HepG2 (cell line): ENCODE measurements around the gene CENPB. TPM values are rescaled to one million over a fixed set of nuclear protein-coding genes. Genes with fewer than 3 reads are reported as not detected.
A peak's percentile ranks its signal among the peaks of the same experiment; 100 is the strongest.

Source experiments
- DR1 ChIP-seq: sonication (generic); formaldehyde crosslinking; IDR thresholded peaks from 2 replicates; pipeline ENCODE4 v1.8.0; 2021; ENCODE audit warnings: mild to moderate bottlenecking, missing genetic modification reagents, inconsistent platforms
- ESRRA ChIP-seq: sonication (generic); formaldehyde crosslinking; IDR thresholded peaks from 2 replicates; pipeline ENCODE4 v1.5.1; 2020; ENCODE audit warnings: mild to moderate bottlenecking, low read depth, missing genetic modification reagents
- HDAC6 ChIP-seq: fragments of 200-600 bp; sonication (generic); IDR thresholded peaks from 2 replicates; pipeline ENCODE4 v1.7.0; 2017; ENCODE audit warnings: mild to moderate bottlenecking, antibody characterized with exemption, low read length, low read depth
- HOXD1 ChIP-seq: sonication (generic); formaldehyde crosslinking; IDR thresholded peaks from 2 replicates; pipeline ENCODE4 v1.5.0; 2020; ENCODE audit warnings: missing genetic modification reagents
- NR2F1 ChIP-seq, 2 experiments: fragments of 450-650 bp in 1 of 2; formaldehyde crosslinking in 1 of 2; IDR thresholded peaks; 2 replicates each; pipeline versions ENCODE4 v1.5.0 to v1.6.1; 2016 to 2020; ENCODE audit warnings: mild to moderate bottlenecking in 1 of 2, missing compliant biosample characterization in 1 of 2, missing genetic modification reagents in 1 of 2, moderate library complexity in 1 of 2
- TBP ChIP-seq: sonication (generic); formaldehyde crosslinking; IDR thresholded peaks from 2 replicates; pipeline ENCODE4 v1.5.0; 2020; ENCODE audit warnings: missing genetic modification reagents
- YEATS4 ChIP-seq: sonication (generic); formaldehyde crosslinking; IDR thresholded peaks from 2 replicates; pipeline ENCODE4 v1.4.0; 2020; ENCODE audit warnings: missing genetic modification reagents, borderline replicate concordance
- ZEB1 ChIP-seq: IDR thresholded peaks from 2 replicates; pipeline ENCODE4 v1.6.1; 2012; ENCODE audit warnings: mild to moderate bottlenecking, low read depth, inconsistent platforms; ENCODE audit not compliant: insufficient replicate concordance
- ZNF326 ChIP-seq: sonication (generic); formaldehyde crosslinking; IDR thresholded peaks from 2 replicates; pipeline ENCODE4 v1.4.0; 2020; ENCODE audit warnings: missing genetic modification reagents, borderline replicate concordance
- ZNF558 ChIP-seq: sonication (generic); formaldehyde crosslinking; IDR thresholded peaks from 2 replicates; pipeline ENCODE4 v1.9.0; 2022; ENCODE audit warnings: mild to moderate bottlenecking, missing genetic modification reagents, borderline replicate concordance
- ZNF777 ChIP-seq: sonication (generic); formaldehyde crosslinking; IDR thresholded peaks from 2 replicates; pipeline ENCODE4 v1.4.0; 2020; ENCODE audit warnings: missing genetic modification reagents
- polyA plus RNA-seq, 8 experiments: library from polyadenylated mRNA; depleted of rRNA in 3 of 8; stranded (reverse) in 7 of 8; unstranded in 1 of 8; fragments of >200 nt; fragmentation: Illumina TruSeq in 4 of 8; extraction: Trizol in 4 of 8; gene quantifications; 2 replicates each; pipeline versions ENCODE4 v1.2.1 to v1.2.3, GENCODE V29; 2011 to 2016; ENCODE audit warnings: low read depth in 4 of 8, missing spikeins in 1 of 8, mixed read lengths in 1 of 8; ENCODE audit not compliant: insufficient read depth in 1 of 8
- total RNA-seq, 5 experiments: library from RNA; depleted of rRNA; stranded (reverse); fragments of >200 nt; fragmentation: Illumina TruSeq; extraction: Trizol; gene quantifications; 2 replicates each; pipeline ENCODE4 v1.2.3, GENCODE V29; 2016; ENCODE audit warnings: low read depth in 1 of 5
- TF ChIP-seq, protein P1 (sequence below): sonication (generic); formaldehyde crosslinking; IDR thresholded peaks from 2 replicates; pipeline ENCODE4 v1.4.0; 2020; ENCODE audit warnings: mild to moderate bottlenecking, missing genetic modification reagents
- TF ChIP-seq, protein P2 (sequence below): sonication (generic); formaldehyde crosslinking; IDR thresholded peaks from 2 replicates; pipeline ENCODE4 v1.8.0; 2022; ENCODE audit warnings: mild to moderate bottlenecking, missing genetic modification reagents, moderate library complexity
- TF ChIP-seq, protein P3 (sequence below): sonication (generic); formaldehyde crosslinking; IDR thresholded peaks from 2 replicates; pipeline ENCODE4 v1.4.0; 2020; ENCODE audit warnings: missing genetic modification reagents
- TF ChIP-seq, protein P4 (sequence below): IDR thresholded peaks from 2 replicates; pipeline ENCODE4 v1.6.1; 2016; ENCODE audit warnings: mild to moderate bottlenecking
- TF ChIP-seq, protein P5 (sequence below): sonication (generic); formaldehyde crosslinking; IDR thresholded peaks from 2 replicates; pipeline ENCODE4 v1.4.0; 2020; ENCODE audit warnings: missing genetic modification reagents, low read depth, mild to moderate bottlenecking, borderline replicate concordance

CENPB gene
- total and polyA plus RNA-seq, 2 of the 13 experiments (the other 11 are each of a cell fraction or from before 2014, with no cell fraction given), result 10.4 to 54.5 TPM

DNA sequence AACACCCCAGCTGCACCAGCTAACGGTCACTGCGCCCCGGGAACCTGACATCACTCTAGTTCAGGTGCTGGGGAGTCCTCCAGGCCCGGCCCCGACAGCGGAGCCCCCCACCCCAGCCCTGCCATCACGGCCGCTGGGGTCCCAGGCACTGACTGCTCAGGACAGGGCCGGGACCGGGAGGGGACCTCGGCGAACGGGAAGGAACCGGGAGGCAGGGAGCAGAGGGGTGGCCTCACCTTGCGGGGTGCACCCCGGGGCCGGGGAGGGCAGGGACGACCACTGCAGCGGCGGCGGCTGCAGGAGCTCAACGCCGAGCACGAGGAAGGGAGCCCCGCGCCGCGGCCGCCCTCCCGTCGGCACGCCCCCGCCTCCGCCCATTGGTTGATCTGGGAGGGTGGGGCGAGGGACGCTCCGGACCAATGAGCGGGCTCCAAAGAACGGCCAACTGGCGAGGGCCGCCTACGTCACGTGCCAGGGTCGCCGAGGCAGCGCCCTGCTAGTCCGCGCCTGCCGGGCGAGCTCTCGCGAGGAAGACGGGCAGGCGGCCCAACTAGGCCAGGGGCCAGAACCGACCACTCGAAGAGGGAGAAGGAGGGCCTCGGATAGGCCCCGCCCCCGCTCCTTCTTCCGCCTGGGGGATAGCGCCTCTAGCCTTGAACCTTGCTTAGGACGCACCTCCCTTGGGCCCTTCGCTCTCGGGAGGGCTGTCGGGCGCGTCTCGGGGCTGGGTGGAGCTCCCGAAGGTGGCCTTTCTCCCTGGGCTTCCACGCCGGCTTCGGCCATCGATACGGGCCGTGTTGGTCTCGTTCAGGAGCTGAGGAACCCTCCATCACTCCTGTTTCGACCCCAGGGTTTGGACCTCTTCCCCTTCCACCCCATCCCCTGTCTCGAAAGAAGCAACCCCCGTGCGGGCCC, 18.9 kb downstream of the CENPB start, which contains the start of gene ADISSP (continued):
- TF ChIP-seq, protein P1, sequence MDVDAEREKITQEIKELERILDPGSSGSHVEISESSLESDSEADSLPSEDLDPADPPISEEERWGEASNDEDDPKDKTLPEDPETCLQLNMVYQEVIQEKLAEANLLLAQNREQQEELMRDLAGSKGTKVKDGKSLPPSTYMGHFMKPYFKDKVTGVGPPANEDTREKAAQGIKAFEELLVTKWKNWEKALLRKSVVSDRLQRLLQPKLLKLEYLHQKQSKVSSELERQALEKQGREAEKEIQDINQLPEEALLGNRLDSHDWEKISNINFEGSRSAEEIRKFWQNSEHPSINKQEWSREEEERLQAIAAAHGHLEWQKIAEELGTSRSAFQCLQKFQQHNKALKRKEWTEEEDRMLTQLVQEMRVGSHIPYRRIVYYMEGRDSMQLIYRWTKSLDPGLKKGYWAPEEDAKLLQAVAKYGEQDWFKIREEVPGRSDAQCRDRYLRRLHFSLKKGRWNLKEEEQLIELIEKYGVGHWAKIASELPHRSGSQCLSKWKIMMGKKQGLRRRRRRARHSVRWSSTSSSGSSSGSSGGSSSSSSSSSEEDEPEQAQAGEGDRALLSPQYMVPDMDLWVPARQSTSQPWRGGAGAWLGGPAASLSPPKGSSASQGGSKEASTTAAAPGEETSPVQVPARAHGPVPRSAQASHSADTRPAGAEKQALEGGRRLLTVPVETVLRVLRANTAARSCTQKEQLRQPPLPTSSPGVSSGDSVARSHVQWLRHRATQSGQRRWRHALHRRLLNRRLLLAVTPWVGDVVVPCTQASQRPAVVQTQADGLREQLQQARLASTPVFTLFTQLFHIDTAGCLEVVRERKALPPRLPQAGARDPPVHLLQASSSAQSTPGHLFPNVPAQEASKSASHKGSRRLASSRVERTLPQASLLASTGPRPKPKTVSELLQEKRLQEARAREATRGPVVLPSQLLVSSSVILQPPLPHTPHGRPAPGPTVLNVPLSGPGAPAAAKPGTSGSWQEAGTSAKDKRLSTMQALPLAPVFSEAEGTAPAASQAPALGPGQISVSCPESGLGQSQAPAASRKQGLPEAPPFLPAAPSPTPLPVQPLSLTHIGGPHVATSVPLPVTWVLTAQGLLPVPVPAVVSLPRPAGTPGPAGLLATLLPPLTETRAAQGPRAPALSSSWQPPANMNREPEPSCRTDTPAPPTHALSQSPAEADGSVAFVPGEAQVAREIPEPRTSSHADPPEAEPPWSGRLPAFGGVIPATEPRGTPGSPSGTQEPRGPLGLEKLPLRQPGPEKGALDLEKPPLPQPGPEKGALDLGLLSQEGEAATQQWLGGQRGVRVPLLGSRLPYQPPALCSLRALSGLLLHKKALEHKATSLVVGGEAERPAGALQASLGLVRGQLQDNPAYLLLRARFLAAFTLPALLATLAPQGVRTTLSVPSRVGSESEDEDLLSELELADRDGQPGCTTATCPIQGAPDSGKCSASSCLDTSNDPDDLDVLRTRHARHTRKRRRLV (CRISPR knock-in tag), result peak; percentile 62
- peak; percentile 10 to 41; a peak in 3 of 4 replicates for TF ChIP-seq NR2F1 (CRISPR knock-in tag; IDR thresholded peaks at IDR 0.05)
- peak; percentile 92 for TF ChIP-seq YEATS4 (CRISPR knock-in tag)
- peak; percentile 46 for TF ChIP-seq ZEB1
- TF ChIP-seq, protein P2, sequence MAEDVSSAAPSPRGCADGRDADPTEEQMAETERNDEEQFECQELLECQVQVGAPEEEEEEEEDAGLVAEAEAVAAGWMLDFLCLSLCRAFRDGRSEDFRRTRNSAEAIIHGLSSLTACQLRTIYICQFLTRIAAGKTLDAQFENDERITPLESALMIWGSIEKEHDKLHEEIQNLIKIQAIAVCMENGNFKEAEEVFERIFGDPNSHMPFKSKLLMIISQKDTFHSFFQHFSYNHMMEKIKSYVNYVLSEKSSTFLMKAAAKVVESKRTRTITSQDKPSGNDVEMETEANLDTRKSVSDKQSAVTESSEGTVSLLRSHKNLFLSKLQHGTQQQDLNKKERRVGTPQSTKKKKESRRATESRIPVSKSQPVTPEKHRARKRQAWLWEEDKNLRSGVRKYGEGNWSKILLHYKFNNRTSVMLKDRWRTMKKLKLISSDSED, result no peak; the same call in 1 of the 2 replicates
- TF ChIP-seq TBP (CRISPR knock-in tag), result 0 out of 2 replicates have a peak, but pooled peaks have one; percentile 89
- no peak for TF ChIP-seq HDAC6
- TF ChIP-seq, protein P3, sequence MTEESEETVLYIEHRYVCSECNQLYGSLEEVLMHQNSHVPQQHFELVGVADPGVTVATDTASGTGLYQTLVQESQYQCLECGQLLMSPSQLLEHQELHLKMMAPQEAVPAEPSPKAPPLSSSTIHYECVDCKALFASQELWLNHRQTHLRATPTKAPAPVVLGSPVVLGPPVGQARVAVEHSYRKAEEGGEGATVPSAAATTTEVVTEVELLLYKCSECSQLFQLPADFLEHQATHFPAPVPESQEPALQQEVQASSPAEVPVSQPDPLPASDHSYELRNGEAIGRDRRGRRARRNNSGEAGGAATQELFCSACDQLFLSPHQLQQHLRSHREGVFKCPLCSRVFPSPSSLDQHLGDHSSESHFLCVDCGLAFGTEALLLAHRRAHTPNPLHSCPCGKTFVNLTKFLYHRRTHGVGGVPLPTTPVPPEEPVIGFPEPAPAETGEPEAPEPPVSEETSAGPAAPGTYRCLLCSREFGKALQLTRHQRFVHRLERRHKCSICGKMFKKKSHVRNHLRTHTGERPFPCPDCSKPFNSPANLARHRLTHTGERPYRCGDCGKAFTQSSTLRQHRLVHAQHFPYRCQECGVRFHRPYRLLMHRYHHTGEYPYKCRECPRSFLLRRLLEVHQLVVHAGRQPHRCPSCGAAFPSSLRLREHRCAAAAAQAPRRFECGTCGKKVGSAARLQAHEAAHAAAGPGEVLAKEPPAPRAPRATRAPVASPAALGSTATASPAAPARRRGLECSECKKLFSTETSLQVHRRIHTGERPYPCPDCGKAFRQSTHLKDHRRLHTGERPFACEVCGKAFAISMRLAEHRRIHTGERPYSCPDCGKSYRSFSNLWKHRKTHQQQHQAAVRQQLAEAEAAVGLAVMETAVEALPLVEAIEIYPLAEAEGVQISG (CRISPR knock-in tag), result peak; percentile 71; the same call in 1 of the 2 replicates
- TF ChIP-seq ESRRA (CRISPR knock-in tag), result peak; percentile 51
- peak; percentile 83 for TF ChIP-seq HOXD1
- TF ChIP-seq ZNF777 (CRISPR knock-in tag), result peak; percentile 62
- TF ChIP-seq ZNF326 (CRISPR knock-in tag), result peak; percentile 87; the same call in 1 of the 2 replicates
- TF ChIP-seq, protein P4, sequence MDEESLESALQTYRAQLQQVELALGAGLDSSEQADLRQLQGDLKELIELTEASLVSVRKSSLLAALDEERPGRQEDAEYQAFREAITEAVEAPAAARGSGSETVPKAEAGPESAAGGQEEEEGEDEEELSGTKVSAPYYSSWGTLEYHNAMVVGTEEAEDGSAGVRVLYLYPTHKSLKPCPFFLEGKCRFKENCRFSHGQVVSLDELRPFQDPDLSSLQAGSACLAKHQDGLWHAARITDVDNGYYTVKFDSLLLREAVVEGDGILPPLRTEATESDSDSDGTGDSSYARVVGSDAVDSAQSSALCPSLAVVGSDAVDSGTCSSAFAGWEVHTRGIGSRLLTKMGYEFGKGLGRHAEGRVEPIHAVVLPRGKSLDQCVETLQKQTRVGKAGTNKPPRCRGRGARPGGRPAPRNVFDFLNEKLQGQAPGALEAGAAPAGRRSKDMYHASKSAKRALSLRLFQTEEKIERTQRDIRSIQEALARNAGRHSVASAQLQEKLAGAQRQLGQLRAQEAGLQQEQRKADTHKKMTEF, result peak; percentile 96
- TF ChIP-seq DR1 (CRISPR knock-in tag), result peak; percentile 95
- TF ChIP-seq ZNF558 (CRISPR knock-in tag), result peak; percentile 94; the same call in 1 of the 2 replicates
- TF ChIP-seq, protein P5, sequence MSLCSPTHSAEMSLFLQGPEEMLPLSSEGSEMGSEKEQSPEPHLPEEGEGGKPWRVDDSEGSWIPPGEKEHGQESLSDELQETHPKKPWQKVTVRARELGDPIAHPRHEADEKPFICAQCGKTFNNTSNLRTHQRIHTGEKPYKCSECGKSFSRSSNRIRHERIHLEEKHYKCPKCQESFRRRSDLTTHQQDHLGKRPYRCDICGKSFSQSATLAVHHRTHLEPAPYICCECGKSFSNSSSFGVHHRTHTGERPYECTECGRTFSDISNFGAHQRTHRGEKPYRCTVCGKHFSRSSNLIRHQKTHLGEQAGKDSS (CRISPR knock-in tag), result peak; percentile 99
